GM18505 (cell line): ENCODE data around the gene RABGAP1L.
"Not testable (repeated sequence)": the region's sequence is repeated elsewhere in the genome, so short reads cannot be mapped to it uniquely, and the experiment has no call there.

Source experiments
- ATAC-seq: cut with Tn5 transposase; IDR thresholded peaks from one replicate; pipeline ENCODE4 v1.9.1; 2021; ENCODE audit not compliant: unreplicated experiment
- POLR2A ChIP-seq: IDR thresholded peaks from 4 replicates; pipeline ENCODE4 v1.6.1; 2011; ENCODE audit warnings: borderline replicate concordance; ENCODE audit not compliant: insufficient read depth, insufficient read length; ENCODE audit errors: extremely low read depth

The RABGAP1L gene

DNA sequence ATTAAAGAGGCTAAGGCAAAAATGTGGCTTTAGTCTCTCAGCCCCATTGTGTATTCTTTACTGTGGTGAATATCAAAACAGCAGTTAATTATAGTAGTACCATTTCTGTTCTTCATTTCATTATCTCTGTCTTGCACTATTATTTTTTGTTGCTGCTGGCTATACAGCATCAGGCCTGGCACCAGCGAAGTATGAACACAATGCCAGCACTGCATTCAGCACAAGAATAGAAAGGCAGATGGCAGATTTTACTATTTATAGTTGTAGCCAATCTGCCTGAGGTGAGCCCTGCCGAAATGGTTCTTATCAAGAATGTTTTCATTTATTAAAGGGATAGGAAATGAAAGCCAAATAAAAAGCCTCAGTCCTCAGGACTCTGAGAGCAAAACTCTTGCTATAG, 360.5 kb downstream of the RABGAP1L start:
- TF ChIP-seq POLR2A, result no peak
- no peak for ATAC-seq

DNA sequence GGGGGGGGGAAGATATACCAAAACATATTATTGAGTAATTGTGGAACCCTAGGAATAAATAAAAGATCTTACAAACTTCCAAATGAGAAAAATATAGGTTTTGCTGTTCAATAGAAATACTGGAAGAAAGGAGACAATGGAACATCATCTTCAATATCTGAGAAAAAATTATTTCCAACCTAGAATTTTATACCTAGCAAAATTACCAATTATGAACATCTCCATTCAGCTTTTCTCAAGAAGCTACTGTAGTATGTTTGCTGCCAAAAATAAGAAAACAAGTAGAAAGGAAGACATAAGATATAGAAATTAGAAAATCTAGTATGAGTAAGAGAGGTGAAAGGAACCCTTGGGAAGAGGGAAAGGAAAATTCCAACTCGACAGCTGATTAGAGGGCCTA, 372.4 kb downstream of the RABGAP1L start:
- TF ChIP-seq POLR2A, result no peak
- ATAC-seq, result no peak

DNA sequence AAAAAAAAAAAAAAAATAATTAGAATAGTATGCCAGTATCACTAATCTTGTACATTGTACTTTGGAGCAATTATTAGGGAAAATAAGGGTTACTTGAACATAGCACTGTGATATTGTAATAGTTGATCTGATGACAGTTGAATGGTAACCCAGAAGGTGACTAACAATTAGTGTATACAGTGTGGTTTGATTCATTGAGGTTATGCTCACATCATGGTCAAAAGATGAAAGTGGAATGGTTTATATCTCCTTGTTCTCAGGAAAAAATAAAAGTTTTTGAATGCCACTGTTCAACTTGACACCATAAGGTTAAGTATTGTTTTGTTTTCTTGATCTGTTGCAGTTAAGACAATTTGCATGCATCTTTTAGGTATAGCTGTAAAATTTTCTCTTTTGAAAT, 375.5 kb downstream of the RABGAP1L start:
- ATAC-seq, result no peak

DNA sequence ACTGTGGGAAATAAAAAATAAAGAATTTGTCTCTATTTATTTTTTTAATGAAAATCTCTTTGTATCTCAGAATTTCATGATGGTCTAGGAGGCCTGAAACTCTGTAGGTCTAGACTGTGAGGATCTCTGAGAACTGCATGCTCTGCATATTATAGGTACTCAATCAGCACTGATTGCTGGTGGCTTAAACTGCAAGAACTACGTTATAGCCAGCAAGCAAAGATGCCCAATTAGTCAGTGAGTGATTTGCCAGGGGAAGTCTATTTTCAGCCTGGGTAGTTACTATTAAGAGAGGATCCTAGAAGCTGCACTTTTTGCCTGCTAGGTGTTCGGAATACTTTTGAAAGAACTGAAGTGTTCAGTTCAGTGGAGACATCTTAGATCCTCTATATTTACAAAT, 375.9 kb downstream of the RABGAP1L start:
- ATAC-seq, result no peak
- TF ChIP-seq POLR2A, result no peak

More for the DNA sequence above, 375.5 kb downstream of the RABGAP1L start:
- no peak for TF ChIP-seq POLR2A

DNA sequence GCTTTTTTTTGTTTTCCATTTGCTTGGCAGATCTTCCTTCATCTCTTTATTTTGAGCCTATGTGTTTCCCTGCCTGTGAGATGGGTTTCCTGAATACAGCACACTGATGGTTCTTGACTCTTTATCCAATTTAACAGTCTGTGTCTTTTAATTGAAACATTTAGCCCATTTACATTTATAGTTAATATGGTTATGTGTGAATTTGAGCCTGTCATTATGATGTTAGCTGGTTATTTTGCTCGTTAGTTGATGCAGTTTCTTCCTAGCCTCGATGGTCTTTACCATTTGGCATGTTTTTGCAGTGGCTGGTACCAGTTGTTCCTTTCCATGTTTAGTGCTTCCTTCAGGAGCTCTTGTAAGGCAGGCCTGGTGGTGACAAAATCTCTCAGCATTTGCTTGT, 384.1 kb downstream of the RABGAP1L start:
- ATAC-seq, result not testable (repeated sequence)

DNA sequence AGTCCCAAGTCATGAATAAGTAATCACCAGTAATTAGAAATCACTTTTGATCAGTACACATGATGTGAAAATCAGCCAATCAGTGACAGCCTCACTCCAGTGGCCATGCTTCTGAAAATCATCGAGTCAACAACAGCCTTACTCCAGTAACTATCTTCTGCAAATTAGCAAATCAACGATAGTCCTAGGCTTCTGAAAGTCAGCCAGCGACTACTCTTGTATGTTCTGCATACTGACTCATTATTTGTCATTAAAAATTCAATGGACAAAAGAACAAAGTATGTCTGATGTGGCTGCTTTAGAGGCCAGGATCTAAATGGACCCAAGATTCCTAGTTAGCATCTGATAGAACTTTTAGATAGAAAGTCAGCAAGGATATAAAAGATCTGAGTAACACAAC, 391.0 kb downstream of the RABGAP1L start:
- no peak for ATAC-seq
- TF ChIP-seq POLR2A, result no peak

GRCh38 chr1:174556392-174556791, 397.1 kb downstream of the RABGAP1L start:
- ATAC-seq, result no peak
- no peak for TF ChIP-seq POLR2A

GRCh38 chr1:174568551-174568950, 409.2 kb downstream of the RABGAP1L start:
- ATAC-seq, result no peak
- no peak for TF ChIP-seq POLR2A

DNA sequence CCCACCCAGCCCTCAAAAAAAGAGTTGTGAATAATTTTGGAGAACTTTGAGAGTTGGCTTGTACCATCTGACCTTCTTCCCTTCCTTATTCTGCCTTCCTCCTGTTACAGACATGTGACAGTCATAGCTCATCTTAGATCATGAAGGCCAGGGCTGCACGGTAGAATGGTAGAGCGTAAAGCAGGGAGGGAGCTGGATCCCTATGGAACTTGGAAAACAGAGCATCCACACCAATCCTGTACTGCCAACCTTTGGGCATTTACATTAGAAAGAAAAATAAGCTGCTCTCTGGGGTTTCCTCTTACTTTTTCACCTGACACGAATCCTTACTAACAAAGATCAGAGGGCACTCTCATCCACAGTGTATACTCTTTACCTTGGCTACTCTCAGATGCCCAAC, 409.9 kb downstream of the RABGAP1L start:
- TF ChIP-seq POLR2A, result no peak
- ATAC-seq, result no peak

DNA sequence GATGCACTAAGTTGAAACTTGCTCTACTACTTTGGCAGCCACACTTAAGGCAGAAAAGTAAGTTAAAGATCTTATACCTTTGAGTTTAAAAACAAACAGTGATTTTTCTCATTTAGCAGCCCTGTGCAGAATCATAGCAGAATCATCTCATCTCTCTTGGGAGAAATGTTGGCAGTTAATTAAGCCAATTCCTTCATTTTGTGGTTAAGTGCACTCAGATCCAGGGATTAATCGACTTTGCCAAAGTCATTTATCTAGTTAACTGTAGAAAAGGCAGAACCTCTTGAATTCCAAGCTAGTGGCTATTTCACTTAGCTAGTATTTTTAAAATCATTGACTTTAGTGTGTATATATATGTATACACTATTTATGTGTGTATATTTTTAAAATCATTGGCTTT, 413.5 kb downstream of the RABGAP1L start:
- ATAC-seq, result no peak
- no peak for TF ChIP-seq POLR2A

DNA sequence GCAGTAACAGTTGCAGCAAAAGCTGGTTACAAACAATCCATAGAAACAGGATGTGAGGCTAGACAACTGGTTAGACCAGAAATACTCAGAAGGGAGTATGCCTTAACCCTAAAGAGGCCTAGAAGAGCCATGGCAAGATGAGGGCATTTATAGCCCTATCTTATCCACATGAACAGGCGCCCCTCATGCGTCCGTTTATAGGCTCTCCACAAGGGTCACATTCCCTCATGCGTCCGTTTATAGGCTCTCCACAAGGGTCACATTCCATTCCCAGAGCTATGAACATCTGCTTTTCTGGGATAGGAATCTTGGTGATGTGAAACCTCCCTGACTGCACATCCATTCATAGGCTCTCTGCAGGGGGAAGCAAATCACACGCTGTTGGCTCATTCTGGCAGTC, 416.8 kb downstream of the RABGAP1L start:
- not testable (repeated sequence) for ATAC-seq

- no peak for TF ChIP-seq POLR2A
- no peak for ATAC-seq
Observed at GRCh38 chr1:174577681-174578080, 418.4 kb downstream of the RABGAP1L start.

DNA sequence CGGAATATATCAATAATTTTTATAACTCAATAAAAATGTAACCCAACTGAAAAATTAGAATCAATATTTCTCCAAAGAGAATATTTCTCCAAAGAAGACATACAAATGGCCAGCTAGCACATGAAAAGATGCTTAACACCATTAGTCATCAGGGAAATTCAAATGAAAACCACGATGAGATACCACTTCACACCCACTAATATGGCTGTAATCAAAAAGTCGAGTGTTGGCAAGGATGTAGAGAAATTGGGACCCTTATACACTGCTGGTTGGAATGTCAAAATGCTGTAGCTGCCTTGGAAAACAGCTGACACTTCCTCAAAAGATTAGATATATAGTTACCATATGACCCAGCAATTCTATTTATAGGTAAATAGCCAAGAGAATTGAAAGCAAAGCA, 421.5 kb downstream of the RABGAP1L start:
- TF ChIP-seq POLR2A, result no peak
- ATAC-seq, result no peak

GRCh38 chr1:174583316-174583715, 424.0 kb downstream of the RABGAP1L start:
- no peak for ATAC-seq
- TF ChIP-seq POLR2A, result no peak

- TF ChIP-seq POLR2A, result no peak
- ATAC-seq, result no peak
Observed at GRCh38 chr1:174584071-174584470, 424.8 kb downstream of the RABGAP1L start.

DNA sequence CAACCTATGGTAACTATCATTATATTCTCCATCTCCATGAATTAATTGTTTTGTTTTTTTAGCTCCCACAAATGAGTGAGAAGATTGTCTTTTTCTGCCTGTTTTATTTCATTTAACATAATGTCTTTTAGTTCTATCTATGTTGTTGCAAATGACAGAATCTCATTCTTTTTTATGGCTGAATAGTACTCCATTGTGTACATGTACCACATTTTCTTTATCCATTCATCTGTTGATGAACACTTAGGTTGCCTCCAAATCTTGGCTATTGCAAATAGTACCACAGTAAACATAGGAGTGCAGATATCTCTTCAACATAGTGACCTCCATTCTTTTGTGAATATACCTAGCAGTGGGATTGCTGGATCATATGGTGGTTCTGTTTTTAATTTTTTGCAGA, 429.3 kb downstream of the RABGAP1L start:
- ATAC-seq, result not testable (repeated sequence)
